CD4-positive, alpha-beta T cell treated with Interferon alpha-2 for 1 hour (primary cell): ENCODE data around the gene OR6S1.
"Not testable (repeated sequence)": the region's sequence is repeated elsewhere in the genome, so short reads cannot be mapped to it uniquely, and the experiment has no call there.

Experiments used
- DNase-seq, 2 donors: peaks; one replicate each; pipeline ENCODE4 v3.0.0-alpha.2; 2020 to 2022

OR6S1 gene

GRCh38 chr14:20608383-20609110 lies 32.9 kb downstream of the OR6S1 start:
- no peak for DNase-seq

GRCh38 chr14:20607617-20608016 lies 33.9 kb downstream of the OR6S1 start:
- DNase-seq, result no peak

GRCh38 chr14:20606902-20607242 lies 34.6 kb downstream of the OR6S1 start:
- DNase-seq, result no peak

- DNase-seq, result no peak
These were observed 35.1 kb downstream of the OR6S1 start for GRCh38 chr14:20606190-20606901.

GRCh38 chr14:20603813-20604690 lies 37.4 kb downstream of the OR6S1 start:
- DNase-seq, result no peak

GRCh38 chr14:20602583-20602982 lies 38.9 kb downstream of the OR6S1 start:
- DNase-seq, result no peak

- DNase-seq, result no peak
These were observed 40.0 kb downstream of the OR6S1 start for GRCh38 chr14:20601522-20601921.

GRCh38 chr14:20597108-20597507 lies 44.4 kb downstream of the OR6S1 start:
- DNase-seq, result no peak

- not testable (repeated sequence) for DNase-seq
These were observed 45.8 kb downstream of the OR6S1 start for GRCh38 chr14:20595726-20596125.

- no peak for DNase-seq
These were observed 48.9 kb downstream of the OR6S1 start for GRCh38 chr14:20592574-20592973.

GRCh38 chr14:20591235-20591634 lies 50.3 kb downstream of the OR6S1 start, which contains the start of gene RNASE12:
Gene RNASE12 (minus strand): TSS chr14:20591376. CDS start chr14:20590723, 653 bp downstream.
- DNase-seq, result no peak
